ENCODE results near the gene TMEM88. TPM values are rescaled to one million over a fixed set of nuclear protein-coding genes. Genes with fewer than 3 reads are reported as not detected.

The TMEM88 gene
- total and polyA plus RNA-seq, 2 donors (not counting 1 experiment from before 2014, with no cell fraction given) = 0.17 TPM; not detected in 1

- peak overlapping the region in 2 of 4 experiments; percentile 22 to 92 for H3K4me3 ChIP-seq (replicated peaks in 1 of 4; ENCODE audit: control extremely low read depth in 1 of 4, insufficient read depth in 1 of 4, low read depth in 3 of 4, low read length in 4 of 4)
- no peaks in the 10 kb centered on the region for H3K9me3 ChIP-seq (ENCODE audit: control insufficient read depth, insufficient read depth, low read depth, low read length)
- H3K36me3 ChIP-seq (ENCODE audit: control insufficient read depth, insufficient read depth, low read length) = peaks cover 11% of the 10 kb centered on the region
- H3K4me1 ChIP-seq (ENCODE audit: control insufficient read depth, extremely low read depth, insufficient read depth, low read length) = peaks cover 30% of the 10 kb centered on the region
- no peaks in the 10 kb centered on the region for H4K20me1 ChIP-seq (ENCODE audit: control insufficient read depth, extremely low read depth, insufficient read depth, low read length)
- no peaks in the 10 kb centered on the region for H3K27me3 ChIP-seq (ENCODE audit: control insufficient read depth, insufficient read depth, low read length)
- H2AFZ ChIP-seq (ENCODE audit: low read length) = no peak overlapping the region
- DNase-seq (ENCODE audit: low read depth in 2 of 2) = no peak
- peaks cover 39% of the 10 kb centered on the region for H3K79me2 ChIP-seq (ENCODE audit: control insufficient read depth, insufficient read depth, low read length)
- H3K27ac ChIP-seq (ENCODE audit: insufficient read depth, low read length) = peak overlapping the region; percentile 100
- TF ChIP-seq EZH2 (IDR thresholded peaks at IDR 0.05; ENCODE audit: low read length, missing control alignments) = no peak
- H3K4me2 ChIP-seq (ENCODE audit: extremely low read depth, insufficient read depth, low read length) = peak overlapping the region; percentile 32
- no peak overlapping the region for H3K9ac ChIP-seq (ENCODE audit: insufficient read depth, low read length)
Measured at GRCh38 chr17:7840441-7840840, 14.4 kb upstream of the TMEM88 start.

- peak overlapping the region; percentile 100 for H3K27ac ChIP-seq (ENCODE audit: insufficient read depth, low read length)
- H3K79me2 ChIP-seq (ENCODE audit: control insufficient read depth, insufficient read depth, low read length) = peaks cover 42% of the 10 kb centered on the region
- peak overlapping the region; percentile 21 to 92 (median 78) for H3K4me3 ChIP-seq (replicated peaks in 1 of 4; ENCODE audit: control extremely low read depth in 1 of 4, insufficient read depth in 1 of 4, low read depth in 3 of 4, low read length in 4 of 4)
- H3K4me2 ChIP-seq (ENCODE audit: extremely low read depth, insufficient read depth, low read length) = peak overlapping the region; percentile 73
- no peak overlapping the region for H2AFZ ChIP-seq (ENCODE audit: low read length)
- H3K36me3 ChIP-seq (ENCODE audit: control insufficient read depth, insufficient read depth, low read length) = peaks cover 13% of the 10 kb centered on the region
- no peak for DNase-seq (ENCODE audit: low read depth in 2 of 2)
- TF ChIP-seq EZH2 (IDR thresholded peaks at IDR 0.05; ENCODE audit: low read length, missing control alignments) = no peak
- TF ChIP-seq, protein P1, sequence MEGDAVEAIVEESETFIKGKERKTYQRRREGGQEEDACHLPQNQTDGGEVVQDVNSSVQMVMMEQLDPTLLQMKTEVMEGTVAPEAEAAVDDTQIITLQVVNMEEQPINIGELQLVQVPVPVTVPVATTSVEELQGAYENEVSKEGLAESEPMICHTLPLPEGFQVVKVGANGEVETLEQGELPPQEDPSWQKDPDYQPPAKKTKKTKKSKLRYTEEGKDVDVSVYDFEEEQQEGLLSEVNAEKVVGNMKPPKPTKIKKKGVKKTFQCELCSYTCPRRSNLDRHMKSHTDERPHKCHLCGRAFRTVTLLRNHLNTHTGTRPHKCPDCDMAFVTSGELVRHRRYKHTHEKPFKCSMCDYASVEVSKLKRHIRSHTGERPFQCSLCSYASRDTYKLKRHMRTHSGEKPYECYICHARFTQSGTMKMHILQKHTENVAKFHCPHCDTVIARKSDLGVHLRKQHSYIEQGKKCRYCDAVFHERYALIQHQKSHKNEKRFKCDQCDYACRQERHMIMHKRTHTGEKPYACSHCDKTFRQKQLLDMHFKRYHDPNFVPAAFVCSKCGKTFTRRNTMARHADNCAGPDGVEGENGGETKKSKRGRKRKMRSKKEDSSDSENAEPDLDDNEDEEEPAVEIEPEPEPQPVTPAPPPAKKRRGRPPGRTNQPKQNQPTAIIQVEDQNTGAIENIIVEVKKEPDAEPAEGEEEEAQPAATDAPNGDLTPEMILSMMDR (conservative IDR thresholded peaks at IDR 0.05 in 1 of 2, IDR thresholded peaks at IDR 0.05 in 1 of 2; ENCODE audit: low read depth in 1 of 2, low read length in 2 of 2) = no peak
- peaks cover 32% of the 10 kb centered on the region for H3K4me1 ChIP-seq (ENCODE audit: control insufficient read depth, extremely low read depth, insufficient read depth, low read length)
- no peaks in the 10 kb centered on the region for H3K27me3 ChIP-seq (ENCODE audit: control insufficient read depth, insufficient read depth, low read length)
- H3K9ac ChIP-seq (ENCODE audit: insufficient read depth, low read length) = peak overlapping the region; percentile 53
- H3K9me3 ChIP-seq (ENCODE audit: control insufficient read depth, insufficient read depth, low read depth, low read length) = no peaks in the 10 kb centered on the region
- H4K20me1 ChIP-seq (ENCODE audit: control insufficient read depth, extremely low read depth, insufficient read depth, low read length) = no peaks in the 10 kb centered on the region
Measured at GRCh38 chr17:7840875-7841274, 14.0 kb upstream of the TMEM88 start.

DNA sequence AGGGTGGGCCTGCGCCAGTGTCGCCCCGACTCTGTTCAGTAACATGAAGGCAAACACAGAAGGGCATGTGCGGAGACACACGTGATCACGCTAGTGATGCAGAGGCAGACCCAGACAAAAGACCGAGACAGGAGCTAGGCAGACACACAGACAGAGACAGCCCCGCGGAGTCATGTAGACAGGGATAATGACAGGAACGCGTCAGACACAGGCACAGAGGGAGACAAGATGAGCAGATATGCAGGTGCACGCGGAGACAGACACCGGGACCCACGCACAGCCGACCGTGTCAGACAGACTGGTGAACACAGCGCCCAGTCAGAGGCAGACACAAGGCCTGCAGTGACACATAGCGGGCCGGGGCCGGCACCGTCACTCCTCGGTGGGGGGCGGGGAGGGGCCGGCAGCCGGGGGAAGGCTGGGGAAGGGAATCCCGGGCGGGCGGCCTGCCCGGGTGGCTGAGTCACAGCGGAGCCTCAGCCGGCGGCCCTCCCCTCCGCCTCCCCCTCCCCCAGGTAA lies 13.4 kb upstream of the TMEM88 start:
- peaks cover 32% of the 10 kb centered on the region for H3K4me1 ChIP-seq (ENCODE audit: control insufficient read depth, extremely low read depth, insufficient read depth, low read length)
- no peaks in the 10 kb centered on the region for H3K9me3 ChIP-seq (ENCODE audit: control insufficient read depth, insufficient read depth, low read depth, low read length)
- H2AFZ ChIP-seq (ENCODE audit: low read length) = no peak overlapping the region
- peak overlapping the region; percentile 100 for H3K27ac ChIP-seq (ENCODE audit: insufficient read depth, low read length)
- H3K27me3 ChIP-seq (ENCODE audit: control insufficient read depth, insufficient read depth, low read length) = no peaks in the 10 kb centered on the region
- H3K9ac ChIP-seq (ENCODE audit: insufficient read depth, low read length) = peak overlapping the region; percentile 98
- DNase-seq (ENCODE audit: low read depth in 2 of 2) = peak; percentile 91
- H3K4me3 ChIP-seq (replicated peaks in 1 of 4; ENCODE audit: control extremely low read depth in 1 of 4, insufficient read depth in 1 of 4, low read depth in 3 of 4, low read length in 4 of 4) = peak overlapping the region; percentile 70 to 92 (median 87)
- H3K4me2 ChIP-seq (ENCODE audit: extremely low read depth, insufficient read depth, low read length) = peak overlapping the region; percentile 86
- no peaks in the 10 kb centered on the region for H4K20me1 ChIP-seq (ENCODE audit: control insufficient read depth, extremely low read depth, insufficient read depth, low read length)
- no peak for TF ChIP-seq EZH2 (IDR thresholded peaks at IDR 0.05; ENCODE audit: low read length, missing control alignments)
- TF ChIP-seq, protein P1 (conservative IDR thresholded peaks at IDR 0.05 in 1 of 2, IDR thresholded peaks at IDR 0.05 in 1 of 2; ENCODE audit: low read depth in 1 of 2, low read length in 2 of 2) = no peak
- H3K79me2 ChIP-seq (ENCODE audit: control insufficient read depth, insufficient read depth, low read length) = peaks cover 47% of the 10 kb centered on the region
- H3K36me3 ChIP-seq (ENCODE audit: control insufficient read depth, insufficient read depth, low read length) = peaks cover 15% of the 10 kb centered on the region

Data from fibroblast of lung (primary cell).